Daoy (cell line): ENCODE measurements around the gene WFDC1. TPM values are rescaled to one million over a fixed set of nuclear protein-coding genes. Genes with fewer than 3 reads are reported as not detected.

Experiments used
- DNase-seq: peaks from one replicate; pipeline ENCODE4 v3.0.0-alpha.2; 2015; ENCODE audit warnings: low read depth
- total RNA-seq: library from RNA; depleted of rRNA; stranded (reverse); fragments of >200 nt; shearing (Covaris generic); gene quantifications from 2 replicates; pipeline ENCODE4 v1.2.3, GENCODE V29; 2014

The WFDC1 gene
- total RNA-seq, 1 experiment from 2014 or later = not detected

- DNase-seq = no peak
These were observed 21.8 kb upstream of the WFDC1 start for GRCh38 chr16:84272740-84273320.

GRCh38 chr16:84274515-84274914, 20.2 kb upstream of the WFDC1 start:
- no peak for DNase-seq

- no peak for DNase-seq
These were observed 19.0 kb upstream of the WFDC1 start for GRCh38 chr16:84275585-84276151.

- peak; percentile 57 for DNase-seq
These were observed 17.3 kb upstream of the WFDC1 start for GRCh38 chr16:84277244-84277823.

- DNase-seq = no peak
These were observed 16.3 kb upstream of the WFDC1 start for GRCh38 chr16:84278333-84278732.

- DNase-seq = no peak
These were observed 15.7 kb upstream of the WFDC1 start for GRCh38 chr16:84278968-84279367.

GRCh38 chr16:84279881-84280280, 14.8 kb upstream of the WFDC1 start:
- DNase-seq = no peak

- DNase-seq = peak; percentile 27
These were observed 13.6 kb upstream of the WFDC1 start for GRCh38 chr16:84281074-84281473.

- DNase-seq = no peak
These were observed 12.1 kb upstream of the WFDC1 start for GRCh38 chr16:84282533-84282932.

- DNase-seq = no peak
These were observed 11.1 kb upstream of the WFDC1 start for GRCh38 chr16:84283314-84284153.

GRCh38 chr16:84284154-84284722, 10.4 kb upstream of the WFDC1 start:
- no peak for DNase-seq

GRCh38 chr16:84286578-84287240, 8.0 kb upstream of the WFDC1 start:
- peak; percentile 17 for DNase-seq

- DNase-seq = no peak
These were observed 5.8 kb upstream of the WFDC1 start for GRCh38 chr16:84288902-84289301.

- no peak for DNase-seq
These were observed 3.5 kb upstream of the WFDC1 start for GRCh38 chr16:84291226-84291625.

- peak; percentile 73 for DNase-seq
These were observed 2.7 kb upstream of the WFDC1 start for GRCh38 chr16:84292011-84292410.

- no peak for DNase-seq
These were observed 1.3 kb upstream of the WFDC1 start for GRCh38 chr16:84293406-84293805.

- no peak for DNase-seq
These were observed 561 bp upstream of the WFDC1 start for GRCh38 chr16:84294117-84294516.

GRCh38 chr16:84295203-84295860, 654 bp downstream of the WFDC1 start:
- no peak for DNase-seq

GRCh38 chr16:84298376-84298899, 3.8 kb downstream of the WFDC1 start:
- DNase-seq = no peak

GRCh38 chr16:84299734-84300440, 5.2 kb downstream of the WFDC1 start:
- no peak for DNase-seq
